A549 (cell line): ENCODE data around the gene LYRM7.

Experiments
- ATOH8 ChIP-seq: fragments of 250-450 bp; sonication (Bioruptor Pico); IDR thresholded peaks from 2 replicates; pipeline ENCODE4 v1.5.0; 2020; ENCODE audit warnings: low read depth, mild to moderate bottlenecking, moderate library complexity
- CBX8 ChIP-seq: fragments of 200-600 bp; sonication (generic); IDR thresholded peaks from 2 replicates; pipeline ENCODE4 v1.6.1; 2016
- E2F6 ChIP-seq: IDR thresholded peaks from 2 replicates; pipeline ENCODE4 v1.6.1; 2012; ENCODE audit warnings: low read depth, borderline replicate concordance
- EP300 ChIP-seq, 2 experiments: fragments of >200 bp; sonication (Bioruptor Twin); formaldehyde crosslinking; IDR thresholded peaks; 2 replicates in 1 of 2; 3 replicates in 1 of 2; pipeline ENCODE4 v1.6.1; 2016 to 2017
- ESRRA ChIP-seq: fragments of 150-350 bp; IDR thresholded peaks from 2 replicates; pipeline ENCODE4 v1.6.1; 2014; ENCODE audit warnings: mild to moderate bottlenecking, low read length, borderline replicate concordance
- KDM1A ChIP-seq: fragments of 200-600 bp; sonication (generic); IDR thresholded peaks from 2 replicates; pipeline ENCODE4 v1.6.1; 2016; ENCODE audit warnings: low read depth, mild to moderate bottlenecking
- MAX ChIP-seq: IDR thresholded peaks from 2 replicates; pipeline ENCODE4 v1.6.1; 2012
- NFE2L2 ChIP-seq: fragments of 150-350 bp; conservative IDR thresholded peaks from 2 replicates; pipeline ENCODE4 v1.6.1; 2014; ENCODE audit warnings: low read length
- NR3C1 ChIP-seq: fragments of >200 bp; sonication (Bioruptor Twin); formaldehyde crosslinking; IDR thresholded peaks from 3 replicates; pipeline ENCODE4 v1.6.1; 2017
- POLR2A ChIP-seq: IDR thresholded peaks from 2 replicates; pipeline ENCODE4 v1.6.1; 2012; ENCODE audit warnings: mild to moderate bottlenecking, low read length
- SMC3 ChIP-seq: fragments of >200 bp; sonication (Bioruptor Twin); formaldehyde crosslinking; IDR thresholded peaks from 3 replicates; pipeline ENCODE4 v1.6.1; 2018; ENCODE audit warnings: inconsistent platforms
- TF ChIP-seq, protein P1 (sequence below): fragments of >200 bp; sonication (Bioruptor Twin); formaldehyde crosslinking; IDR thresholded peaks from 3 replicates; pipeline ENCODE4 v1.5.1; 2016
- TF ChIP-seq, protein P2 (sequence below): fragments of 150-350 bp; IDR thresholded peaks from 2 replicates; pipeline ENCODE4 v1.6.1; 2014; ENCODE audit warnings: low read depth, mild to moderate bottlenecking, low read length

- TF ChIP-seq NFE2L2 (no peak), E2F6 (peak; percentile 39; the same call in 1 of the 2 replicates), POLR2A (peak; percentile 59), MAX (peak; percentile 54), NR3C1 (no peak), CBX8 (no peak), SMC3 (no peak), ESRRA (no peak), KDM1A (no peak), EP300 (IDR thresholded peaks at IDR 0.05) (no peak), ATOH8 (CRISPR knock-in tag) (no peak)
- TF ChIP-seq, protein P1, sequence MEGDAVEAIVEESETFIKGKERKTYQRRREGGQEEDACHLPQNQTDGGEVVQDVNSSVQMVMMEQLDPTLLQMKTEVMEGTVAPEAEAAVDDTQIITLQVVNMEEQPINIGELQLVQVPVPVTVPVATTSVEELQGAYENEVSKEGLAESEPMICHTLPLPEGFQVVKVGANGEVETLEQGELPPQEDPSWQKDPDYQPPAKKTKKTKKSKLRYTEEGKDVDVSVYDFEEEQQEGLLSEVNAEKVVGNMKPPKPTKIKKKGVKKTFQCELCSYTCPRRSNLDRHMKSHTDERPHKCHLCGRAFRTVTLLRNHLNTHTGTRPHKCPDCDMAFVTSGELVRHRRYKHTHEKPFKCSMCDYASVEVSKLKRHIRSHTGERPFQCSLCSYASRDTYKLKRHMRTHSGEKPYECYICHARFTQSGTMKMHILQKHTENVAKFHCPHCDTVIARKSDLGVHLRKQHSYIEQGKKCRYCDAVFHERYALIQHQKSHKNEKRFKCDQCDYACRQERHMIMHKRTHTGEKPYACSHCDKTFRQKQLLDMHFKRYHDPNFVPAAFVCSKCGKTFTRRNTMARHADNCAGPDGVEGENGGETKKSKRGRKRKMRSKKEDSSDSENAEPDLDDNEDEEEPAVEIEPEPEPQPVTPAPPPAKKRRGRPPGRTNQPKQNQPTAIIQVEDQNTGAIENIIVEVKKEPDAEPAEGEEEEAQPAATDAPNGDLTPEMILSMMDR = no peak
- TF ChIP-seq, protein P2, sequence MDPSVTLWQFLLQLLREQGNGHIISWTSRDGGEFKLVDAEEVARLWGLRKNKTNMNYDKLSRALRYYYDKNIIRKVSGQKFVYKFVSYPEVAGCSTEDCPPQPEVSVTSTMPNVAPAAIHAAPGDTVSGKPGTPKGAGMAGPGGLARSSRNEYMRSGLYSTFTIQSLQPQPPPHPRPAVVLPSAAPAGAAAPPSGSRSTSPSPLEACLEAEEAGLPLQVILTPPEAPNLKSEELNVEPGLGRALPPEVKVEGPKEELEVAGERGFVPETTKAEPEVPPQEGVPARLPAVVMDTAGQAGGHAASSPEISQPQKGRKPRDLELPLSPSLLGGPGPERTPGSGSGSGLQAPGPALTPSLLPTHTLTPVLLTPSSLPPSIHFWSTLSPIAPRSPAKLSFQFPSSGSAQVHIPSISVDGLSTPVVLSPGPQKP = no peak
These were observed at the start of gene LYRM7 for GRCh38 chr5:131170540-131171275.
